UCSD-AML1 (cell line): ENCODE results near the gene MARCHF11.

Experiments used
- DNase-seq: peaks from one replicate; lab custom pipeline; 2025; ENCODE audit not compliant: unreplicated experiment; lab: John Stamatoyannopoulos, UW

The MARCHF11 gene

GRCh38 chr5:16134204-16134603 is 45.4 kb downstream of the MARCHF11 start:
- DNase-seq = no peak

GRCh38 chr5:16131878-16132277 is 47.7 kb downstream of the MARCHF11 start:
- DNase-seq = no peak

- DNase-seq = no peak
Measured at GRCh38 chr5:16128944-16129343, 50.6 kb downstream of the MARCHF11 start.

GRCh38 chr5:16127865-16128544 is 51.6 kb downstream of the MARCHF11 start:
- DNase-seq = no peak

- DNase-seq = no peak
Measured at GRCh38 chr5:16120579-16120978, 59.0 kb downstream of the MARCHF11 start.

- DNase-seq = no peak
Measured at GRCh38 chr5:16119790-16120189, 59.8 kb downstream of the MARCHF11 start.

- DNase-seq = no peak
Measured at GRCh38 chr5:16115140-16115539, 64.5 kb downstream of the MARCHF11 start.

- no peak for DNase-seq
Measured at GRCh38 chr5:16108418-16108817, 71.2 kb downstream of the MARCHF11 start.

- no peak for DNase-seq
Measured at GRCh38 chr5:16104961-16105360, 74.6 kb downstream of the MARCHF11 start.

- DNase-seq = no peak
Measured at GRCh38 chr5:16095612-16096011, 84.0 kb downstream of the MARCHF11 start.

GRCh38 chr5:16090270-16090669 is 89.3 kb downstream of the MARCHF11 start:
- no peak for DNase-seq

GRCh38 chr5:16082982-16083381 is 96.6 kb downstream of the MARCHF11 start:
- DNase-seq = no peak

GRCh38 chr5:16082053-16082452 is 97.5 kb downstream of the MARCHF11 start:
- no peak for DNase-seq

- DNase-seq = no peak
Measured at GRCh38 chr5:16081376-16081955, 98.1 kb downstream of the MARCHF11 start.

- no peak for DNase-seq
Measured at GRCh38 chr5:16076657-16077056, 102.9 kb downstream of the MARCHF11 start.

GRCh38 chr5:16074358-16074757 is 105.2 kb downstream of the MARCHF11 start:
- no peak for DNase-seq

GRCh38 chr5:16072616-16073015 is 107.0 kb downstream of the MARCHF11 start:
- no peak for DNase-seq

GRCh38 chr5:16067415-16067814 is 112.2 kb downstream of the MARCHF11 start:
- no peak for DNase-seq

GRCh38 chr5:16066810-16067209 is 112.8 kb downstream of the MARCHF11 start:
- no peak for DNase-seq

- no peak for DNase-seq
Measured at GRCh38 chr5:16066320-16066719, 113.3 kb downstream of the MARCHF11 start.

- no peak for DNase-seq
Measured at GRCh38 chr5:16065831-16066230, 113.8 kb downstream of the MARCHF11 start.

GRCh38 chr5:16064135-16064893 is 115.3 kb downstream of the MARCHF11 start:
- DNase-seq = no peak
